ENCODE measurements around the gene ADGRF5. TPM values are rescaled to one million over a fixed set of nuclear protein-coding genes. Genes with fewer than 3 reads are reported as not detected.

The ADGRF5 gene
- total RNA-seq = 23.8 TPM

- intact Hi-C loops (cut with DNase I) = no loop called here
- no peak for ATAC-seq
These were observed at the start of gene ADGRF5 for GRCh38 chr6:46921731-46922130. ADGRF5 (minus strand) TSS chr6:46921938; CDS start chr6:46906762, 15,176 bp downstream.

GRCh38 chr6:46969206-46969605 lies 47.5 kb upstream of the ADGRF5 start:
- DNase-seq (ENCODE audit: low spot score) = no peak

More at GRCh38 chr6:46921731-46922130, at the start of gene ADGRF5:
- no peak for DNase-seq (ENCODE audit: low spot score)

GRCh38 chr6:46967826-46968349 lies 46.1 kb upstream of the ADGRF5 start:
- ATAC-seq (no peak), DNase-seq (ENCODE audit: low spot score) (no peak)
- intact Hi-C loops (cut with DNase I) = no loop called here

More at GRCh38 chr6:46969206-46969605, 47.5 kb upstream of the ADGRF5 start:
- no peak for ATAC-seq
- intact Hi-C loops (cut with DNase I) = no loop called here

- DNase-seq (ENCODE audit: low spot score) (no peak), ATAC-seq (no peak)
- intact Hi-C loops (cut with DNase I) = no loop called here
These were observed 43.2 kb upstream of the ADGRF5 start for GRCh38 chr6:46964716-46965519.

- no peak for DNase-seq (ENCODE audit: low spot score)
- intact Hi-C loops (cut with DNase I) = no loop called here
- no peak for ATAC-seq
These were observed 41.9 kb upstream of the ADGRF5 start for GRCh38 chr6:46963626-46964025.

GRCh38 chr6:46963039-46963438 lies 41.3 kb upstream of the ADGRF5 start:
- intact Hi-C loops (cut with DNase I) = no loop called here
- no peak for ATAC-seq
- DNase-seq (ENCODE audit: low spot score) = no peak

GRCh38 chr6:46961711-46962110 lies 40.0 kb upstream of the ADGRF5 start:
- no peak for DNase-seq (ENCODE audit: low spot score)
- intact Hi-C loops (cut with DNase I) = no loop called here
- no peak for ATAC-seq

- DNase-seq (ENCODE audit: low spot score) = no peak
- intact Hi-C loops (cut with DNase I) = no loop called here
- no peak for ATAC-seq
These were observed 39.5 kb upstream of the ADGRF5 start for GRCh38 chr6:46961232-46961631.

- intact Hi-C loops (cut with DNase I) = no loop called here
- ATAC-seq = no peak
- no peak for DNase-seq (ENCODE audit: low spot score)
These were observed 37.7 kb upstream of the ADGRF5 start for GRCh38 chr6:46959419-46959818.

GRCh38 chr6:46956409-46956808 lies 34.7 kb upstream of the ADGRF5 start:
- ATAC-seq = no peak
- intact Hi-C loops (cut with DNase I) = no loop called here
- no peak for DNase-seq (ENCODE audit: low spot score)

GRCh38 chr6:46954837-46955451 lies 33.2 kb upstream of the ADGRF5 start:
- intact Hi-C loops (cut with DNase I) = no loop called here
- DNase-seq (ENCODE audit: low spot score) = no peak
- ATAC-seq = no peak

- intact Hi-C loops (cut with DNase I) = no loop called here
- ATAC-seq = no peak
- DNase-seq (ENCODE audit: low spot score) = no peak
These were observed 32.2 kb upstream of the ADGRF5 start for GRCh38 chr6:46953921-46954320.

GRCh38 chr6:46949632-46950280 lies 28.0 kb upstream of the ADGRF5 start:
- intact Hi-C loops (cut with DNase I) = no loop called here

GRCh38 chr6:46948699-46949098 lies 27.0 kb upstream of the ADGRF5 start:
- peak; percentile 36 for ATAC-seq
- intact Hi-C loops (cut with DNase I) = no loop called here
- no peak for DNase-seq (ENCODE audit: low spot score)

More at GRCh38 chr6:46949632-46950280, 28.0 kb upstream of the ADGRF5 start:
- peak; percentile 57 for ATAC-seq
- DNase-seq (ENCODE audit: low spot score) = no peak

- intact Hi-C loops (cut with DNase I) = no loop called here
- ATAC-seq (no peak), DNase-seq (ENCODE audit: low spot score) (no peak)
These were observed 25.8 kb upstream of the ADGRF5 start for GRCh38 chr6:46947497-46947896.

GRCh38 chr6:46940433-46941226 lies 18.9 kb upstream of the ADGRF5 start:
- no peak for DNase-seq (ENCODE audit: low spot score)
- no peak for ATAC-seq
- intact Hi-C loops (cut with DNase I) = no loop called here

- ATAC-seq = no peak
- intact Hi-C loops (cut with DNase I) = no loop called here
- DNase-seq (ENCODE audit: low spot score) = no peak
These were observed 15.9 kb upstream of the ADGRF5 start for GRCh38 chr6:46937642-46938041.

GRCh38 chr6:46935687-46936086 lies 13.9 kb upstream of the ADGRF5 start:
- intact Hi-C loops (cut with DNase I) = no loop called here
- peak; percentile 95 for ATAC-seq
- DNase-seq (ENCODE audit: low spot score) = no peak

- ATAC-seq (no peak), DNase-seq (ENCODE audit: low spot score) (no peak)
- intact Hi-C loops (cut with DNase I) = no loop called here
These were observed 12.0 kb upstream of the ADGRF5 start for GRCh38 chr6:46933751-46934150.
